Measurements from ENCODE around the gene BICRAL. TPM values are rescaled to one million over a fixed set of nuclear protein-coding genes. Genes with fewer than 3 reads are reported as not detected.

Gene BICRAL
- total and polyA plus RNA-seq, 2 donors (not counting 3 experiments of a cell fraction or from before 2014, with no cell fraction given) = 5.6 to 6.8 TPM

DNA sequence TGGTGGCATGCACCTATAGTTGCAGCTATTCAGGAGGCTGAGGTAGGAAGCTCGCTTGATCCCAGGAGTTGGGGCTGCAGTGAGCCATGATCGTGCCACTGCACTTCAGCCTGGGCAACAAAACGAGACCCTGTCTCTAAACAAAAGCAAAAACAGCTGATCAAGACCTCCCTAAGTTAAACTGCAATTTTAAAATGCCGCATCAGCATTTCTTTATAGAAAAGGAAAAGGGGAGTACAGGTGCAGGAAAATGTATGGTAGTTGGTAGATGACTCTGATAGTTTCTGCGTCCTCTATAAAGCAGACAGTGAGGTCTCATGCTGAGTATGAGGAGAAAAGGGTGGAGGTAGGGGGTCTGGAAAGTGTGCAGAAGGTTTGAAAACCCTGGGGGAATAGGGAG is 27.1 kb upstream of the BICRAL start:
- Histone ChIP-seq H3K9ac (replicated peaks; ENCODE audit: extremely low read depth, insufficient read depth, low read length) (no peak overlapping the region), H3K27ac (ENCODE audit: insufficient read depth, low read depth, low read length) (no peak overlapping the region), H2AFZ (ENCODE audit: low read depth, low read length) (no peak overlapping the region), H3K36me3 (ENCODE audit: control insufficient read depth in 2 of 2, extremely low read depth in 1 of 2, insufficient read depth in 2 of 2, low read length in 2 of 2) (no peaks in the 10 kb centered on the region), H3K27me3 (ENCODE audit: control insufficient read depth in 2 of 2, insufficient read depth in 2 of 2, low read length in 2 of 2) (no peaks in the 10 kb centered on the region), H3K9me1 (replicated peaks; ENCODE audit: control insufficient read depth, extremely low read depth, insufficient read depth, low read length) (no peaks in the 10 kb centered on the region), H3K4me1 (ENCODE audit: control insufficient read depth, extremely low read depth, insufficient read depth, low read length) (no peaks in the 10 kb centered on the region), H3K4me2 (ENCODE audit: insufficient read depth, low read length) (no peak overlapping the region), H4K20me1 (replicated peaks; ENCODE audit: control insufficient read depth, extremely low read depth, insufficient read depth, low read length) (no peaks in the 10 kb centered on the region), H3K4me3 (replicated peaks in 1 of 3; ENCODE audit: insufficient read depth in 1 of 3, low read depth in 1 of 3, low read length in 3 of 3) (no peak overlapping the region), H3K79me2 (ENCODE audit: control insufficient read depth, insufficient read depth, low read length) (no peaks in the 10 kb centered on the region), H3K9me3 (replicated peaks; ENCODE audit: control insufficient read depth, insufficient read depth, low read length) (no peaks in the 10 kb centered on the region)
- TF ChIP-seq POLR2A (IDR thresholded peaks at IDR 0.05; ENCODE audit: low read depth, low read length) (no peak), MYC (IDR thresholded peaks at IDR 0.05; ENCODE audit: low read depth, low read length) (no peak), CTCF (IDR thresholded peaks at IDR 0.05; ENCODE audit: extremely low read depth in 1 of 2, insufficient read depth in 1 of 2, low read depth in 1 of 2, low read length in 2 of 2) (no peak), FOS (IDR thresholded peaks at IDR 0.05; ENCODE audit: borderline replicate concordance, insufficient read depth, low read length) (no peak), POLR2AphosphoS5 (IDR thresholded peaks at IDR 0.05; ENCODE audit: insufficient read depth, low read depth, low read length) (no peak), JUN (IDR thresholded peaks at IDR 0.05; ENCODE audit: borderline replicate concordance, insufficient read depth, insufficient read length, low read depth) (no peak), EZH2 (IDR thresholded peaks at IDR 0.05; ENCODE audit: borderline replicate concordance, low read depth, low read length, severe bottlenecking) (no peak)
- TF ChIP-seq, protein P1, sequence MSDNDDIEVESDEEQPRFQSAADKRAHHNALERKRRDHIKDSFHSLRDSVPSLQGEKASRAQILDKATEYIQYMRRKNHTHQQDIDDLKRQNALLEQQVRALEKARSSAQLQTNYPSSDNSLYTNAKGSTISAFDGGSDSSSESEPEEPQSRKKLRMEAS (IDR thresholded peaks at IDR 0.05; ENCODE audit: insufficient read depth, insufficient read length) = no peak
- BruUV-seq (replicated peaks) = no TSS peak
- no peak for DNase-seq (ENCODE audit: low read depth, low spot score)
- POLR2A ChIA-PET = interaction anchor here (0.6 kb wide), 1 partner anchor 27 kb away, joined by 3 read pairs; the partner anchor contains the start of gene BICRAL
- dilution Hi-C loops (cut with MboI; ENCODE audit: extremely low pct_ligation_motif_present, low sequenced_read_pairs) (no loop called here), intact Hi-C loops (cut with micrococcal nuclease) (no loop called here)
- no peak for FAIRE-seq
- CTCF ChIA-PET = interaction anchor here (1.3 kb wide), 1 partner anchor 27 kb away, joined by 3 read pairs; no protein-coding TSS in a partner anchor

All from endothelial cell of umbilical vein (primary cell).